OCI-LY3 (cell line): ENCODE data around the gene SNX25.
A peak's percentile ranks its signal among the peaks of the same experiment; 100 is the strongest.

ENCODE experiments used
- H2AFZ ChIP-seq: fragments of 200-600, 300-600 bp; shearing (Covaris generic); 2 replicates; pipeline ENCODE4 v1.6.0; 2014; ENCODE audit warnings: antibody characterized with exemption, low read depth, low read length
- H3K27ac ChIP-seq: fragments of 200-600, 300-600 bp; sonication (generic); 2 replicates; pipeline ENCODE4 v1.5.1; 2014; ENCODE audit warnings: mild to moderate bottlenecking, low read length, moderate library complexity, mixed read lengths
- H3K27me3 ChIP-seq: fragments of 200-600, 300-600 bp; sonication (generic); 2 replicates; pipeline ENCODE4 v1.6.1; 2014; ENCODE audit warnings: low read depth, low read length, mixed read lengths
- H3K36me3 ChIP-seq: fragments of 200-600, 300-600 bp; sonication (generic); replicated peaks from 2 replicates; pipeline ENCODE3; 2014; ENCODE audit warnings: low read depth, low read length, mixed read lengths
- H3K4me1 ChIP-seq: fragments of 300-600, 200-600 bp; sonication (generic); 2 replicates; pipeline ENCODE4 v1.6.1; 2014; ENCODE audit warnings: low read length, mixed read lengths
- H3K4me2 ChIP-seq: fragments of 200-600, 300-600 bp; sonication (generic); 2 replicates; pipeline ENCODE4 v1.6.1; 2014; ENCODE audit warnings: low read length, mixed read lengths
- H3K4me3 ChIP-seq: fragments of 300-600, 200-600 bp; sonication (generic); 2 replicates; pipeline ENCODE4 v1.5.1; 2014; ENCODE audit warnings: antibody characterized with exemption, mild to moderate bottlenecking, low read length, moderate library complexity
- H3K79me2 ChIP-seq: fragments of 300-600, 200-600 bp; shearing (Covaris generic); 2 replicates; pipeline ENCODE4 v1.6.1; 2014; ENCODE audit warnings: mild to moderate bottlenecking, low read length, mixed read lengths
- H3K9ac ChIP-seq: fragments of 300-600, 200-600 bp; shearing (Covaris generic); 2 replicates; pipeline ENCODE4 v1.6.0; 2014; ENCODE audit warnings: mild to moderate bottlenecking, low read length, moderate library complexity
- H3K9me3 ChIP-seq: fragments of 200-600, 300-600 bp; shearing (Covaris generic); 2 replicates; pipeline ENCODE4 v1.6.1; 2014; ENCODE audit warnings: low read length, mixed read lengths; ENCODE audit not compliant: insufficient read depth
- H4K20me1 ChIP-seq: fragments of 200-600, 300-600 bp; sonication (generic); 2 replicates; pipeline ENCODE4 v1.6.1; 2016; ENCODE audit warnings: low read length, mixed read lengths; ENCODE audit not compliant: insufficient read depth
- EZH2phosphoT487 ChIP-seq: fragments of 200-600 bp; shearing (Covaris generic); IDR thresholded peaks from 2 replicates; pipeline ENCODE4 v1.6.1; 2018; ENCODE audit warnings: antibody characterized with exemption, mixed run types, low read depth
- TF ChIP-seq, protein P1 (sequence below): fragments of 200-600, 300-600 bp; sonication (generic); IDR thresholded peaks from 2 replicates; pipeline ENCODE4 v1.5.1; 2014; ENCODE audit warnings: antibody characterized with exemption, low read length, low read depth

Gene SNX25

GRCh38 chr4:185344743-185345538 lies 135.5 kb downstream of the SNX25 start:
- Histone ChIP-seq H3K27ac (peak overlapping the region; percentile 69), H3K4me2 (peak overlapping the region; percentile 34), H3K9ac (peak overlapping the region; percentile 17; the same call in 1 of the 2 replicates), H3K9me3 (no peaks in the 10 kb centered on the region), H3K36me3 (peaks cover 6% of the 10 kb centered on the region), H3K27me3 (no peaks in the 10 kb centered on the region), H3K4me3 (no peak overlapping the region), H2AFZ (no peak overlapping the region), H3K79me2 (no peaks in the 10 kb centered on the region), H3K4me1 (peaks cover 26% of the 10 kb centered on the region), H4K20me1 (no peaks in the 10 kb centered on the region)
- TF ChIP-seq, protein P1, sequence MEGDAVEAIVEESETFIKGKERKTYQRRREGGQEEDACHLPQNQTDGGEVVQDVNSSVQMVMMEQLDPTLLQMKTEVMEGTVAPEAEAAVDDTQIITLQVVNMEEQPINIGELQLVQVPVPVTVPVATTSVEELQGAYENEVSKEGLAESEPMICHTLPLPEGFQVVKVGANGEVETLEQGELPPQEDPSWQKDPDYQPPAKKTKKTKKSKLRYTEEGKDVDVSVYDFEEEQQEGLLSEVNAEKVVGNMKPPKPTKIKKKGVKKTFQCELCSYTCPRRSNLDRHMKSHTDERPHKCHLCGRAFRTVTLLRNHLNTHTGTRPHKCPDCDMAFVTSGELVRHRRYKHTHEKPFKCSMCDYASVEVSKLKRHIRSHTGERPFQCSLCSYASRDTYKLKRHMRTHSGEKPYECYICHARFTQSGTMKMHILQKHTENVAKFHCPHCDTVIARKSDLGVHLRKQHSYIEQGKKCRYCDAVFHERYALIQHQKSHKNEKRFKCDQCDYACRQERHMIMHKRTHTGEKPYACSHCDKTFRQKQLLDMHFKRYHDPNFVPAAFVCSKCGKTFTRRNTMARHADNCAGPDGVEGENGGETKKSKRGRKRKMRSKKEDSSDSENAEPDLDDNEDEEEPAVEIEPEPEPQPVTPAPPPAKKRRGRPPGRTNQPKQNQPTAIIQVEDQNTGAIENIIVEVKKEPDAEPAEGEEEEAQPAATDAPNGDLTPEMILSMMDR, result no peak
- no peak for TF ChIP-seq EZH2phosphoT487

DNA sequence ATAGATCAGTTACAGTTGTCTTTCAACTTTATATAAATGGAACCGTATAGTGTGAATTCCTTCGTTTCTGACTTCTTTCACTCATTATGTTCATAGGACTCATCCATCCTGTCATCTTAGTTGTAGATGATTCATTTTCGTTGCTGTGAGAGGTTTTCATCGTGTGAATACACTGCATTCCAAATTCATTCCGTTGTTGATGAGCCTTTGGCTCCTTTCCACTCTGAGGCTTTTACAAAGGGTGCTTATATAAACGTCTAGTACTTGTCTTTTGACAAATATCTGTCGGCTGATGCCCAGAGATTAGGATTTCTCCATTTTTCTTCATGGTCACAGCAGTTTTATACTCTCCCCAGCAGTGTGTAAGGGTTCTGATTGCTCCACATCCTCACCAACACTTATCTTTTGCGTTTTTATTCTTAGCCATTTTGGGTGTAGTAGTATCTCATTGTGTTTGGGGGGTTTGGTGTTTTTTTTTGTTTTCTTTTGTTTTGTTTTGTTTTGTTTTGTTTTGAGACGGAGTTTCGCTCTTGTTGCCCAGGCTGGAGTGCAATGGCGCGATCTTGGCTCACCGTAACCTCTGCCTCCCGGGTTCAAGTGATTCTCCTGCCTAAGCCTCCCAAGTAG lies 137.7 kb downstream of the SNX25 start:
- H3K4me3 ChIP-seq, result no peak overlapping the region
- H3K9me3 ChIP-seq, result no peaks in the 10 kb centered on the region
- TF ChIP-seq, protein P1, result no peak
- no peak for TF ChIP-seq EZH2phosphoT487
- no peaks in the 10 kb centered on the region for H3K27me3 ChIP-seq
- H3K27ac ChIP-seq, result no peak overlapping the region
- H3K79me2 ChIP-seq, result no peaks in the 10 kb centered on the region
- H3K9ac ChIP-seq, result no peak overlapping the region
- no peaks in the 10 kb centered on the region for H4K20me1 ChIP-seq
- H3K36me3 ChIP-seq, result peaks cover 14% of the 10 kb centered on the region
- no peak overlapping the region for H2AFZ ChIP-seq
- no peak overlapping the region for H3K4me2 ChIP-seq
- H3K4me1 ChIP-seq, result peaks cover 46% of the 10 kb centered on the region

DNA sequence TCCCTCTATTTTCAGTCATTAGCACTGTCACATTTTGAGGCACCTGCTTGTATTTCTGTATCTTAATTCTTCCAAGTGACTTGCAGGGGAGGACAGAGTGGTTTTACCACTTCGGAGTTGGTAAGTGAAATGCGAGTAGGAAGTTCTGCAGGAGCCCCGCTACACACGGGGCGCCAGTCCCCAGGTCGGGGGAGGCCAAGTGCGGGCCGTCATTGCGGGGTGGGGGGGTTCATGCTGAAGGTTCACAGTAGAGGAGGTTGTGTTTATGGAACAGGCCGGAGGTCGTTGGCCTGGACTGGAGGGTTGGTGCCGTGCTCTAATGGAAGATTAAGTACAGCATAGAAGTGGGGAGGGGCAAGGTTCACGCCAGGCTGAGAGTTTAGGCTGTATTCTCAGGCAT lies 142.3 kb downstream of the SNX25 start:
- H3K27ac ChIP-seq, result peak overlapping the region; percentile 100
- TF ChIP-seq EZH2phosphoT487, result no peak
- TF ChIP-seq, protein P1, result no peak
- H3K9ac ChIP-seq, result peak overlapping the region; percentile 70; the same call in 1 of the 2 replicates
- no peaks in the 10 kb centered on the region for H3K79me2 ChIP-seq
- no peaks in the 10 kb centered on the region for H3K9me3 ChIP-seq
- H3K27me3 ChIP-seq, result no peaks in the 10 kb centered on the region
- no peak overlapping the region for H2AFZ ChIP-seq
- H4K20me1 ChIP-seq, result no peaks in the 10 kb centered on the region
- peaks cover 18% of the 10 kb centered on the region for H3K36me3 ChIP-seq
- H3K4me1 ChIP-seq, result peaks cover 44% of the 10 kb centered on the region
- peak overlapping the region; percentile 56 for H3K4me2 ChIP-seq
- H3K4me3 ChIP-seq, result no peak overlapping the region; the same call in 1 of the 2 replicates

DNA sequence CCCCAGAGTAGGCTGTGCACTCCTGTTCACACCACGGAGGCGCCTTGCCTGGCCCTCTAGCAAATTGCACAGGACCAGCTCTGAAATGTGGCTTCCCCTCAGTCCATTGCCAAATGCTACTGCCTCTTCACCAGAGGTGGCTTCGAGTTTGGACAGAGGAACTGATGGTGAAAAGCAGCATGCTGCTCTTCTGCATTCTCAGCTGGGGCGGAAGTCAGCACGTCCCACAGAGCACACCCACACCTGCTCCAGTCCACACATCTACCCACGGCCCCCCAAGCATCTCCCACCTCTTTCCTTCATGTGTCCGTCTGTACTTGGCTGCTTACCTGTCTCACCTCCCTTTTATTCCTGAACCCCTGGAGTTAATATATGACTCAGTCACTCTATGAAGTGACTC lies 142.8 kb downstream of the SNX25 start:
- Histone ChIP-seq H3K4me1 (peaks cover 49% of the 10 kb centered on the region), H3K36me3 (peaks cover 18% of the 10 kb centered on the region), H3K4me3 (no peak overlapping the region), H4K20me1 (no peaks in the 10 kb centered on the region), H3K9ac (peak overlapping the region; percentile 70; the same call in 1 of the 2 replicates), H3K27ac (peak overlapping the region; percentile 100), H3K4me2 (peak overlapping the region; percentile 56), H3K27me3 (no peaks in the 10 kb centered on the region), H3K9me3 (no peaks in the 10 kb centered on the region), H3K79me2 (no peaks in the 10 kb centered on the region), H2AFZ (no peak overlapping the region)
- TF ChIP-seq, protein P1, result no peak
- no peak for TF ChIP-seq EZH2phosphoT487
